Common myeloid progenitor, CD34-positive (primary cell): Measurements from ENCODE around the gene TRIM7.

Experiments used
- CTCF ChIA-PET: fragments of 350-600 bp; sonication (Branson Sonifier 250); formaldehyde crosslinking; loops from one replicate; lab custom pipeline; 2021; ENCODE audit warnings: antibody characterized with exemption; lab: Charles Lee
- POLR2A ChIA-PET: fragments of 350-600 bp; sonication (Branson Sonifier 250); formaldehyde crosslinking; loops from one replicate; lab custom pipeline; 2021; ENCODE audit warnings: antibody characterized with exemption; lab: Charles Lee
- DNase-seq, 3 donors: peaks; one replicate each; pipeline versions ENCODE4 v3.0.0 to v3.0.0-alpha.2; 2013
- H3K27ac ChIP-seq, 2 experiments: 1 replicate in 1 of 2; 2 replicates in 1 of 2; pipeline ENCODE4 v1.7.0; 2013; ENCODE audit warnings: inconsistent platforms in 2 of 2, low read length in 2 of 2, mild to moderate bottlenecking in 2 of 2, low read depth in 1 of 2, moderate library complexity in 1 of 2; ENCODE audit not compliant: severe bottlenecking in 2 of 2, insufficient read depth in 1 of 2, poor library complexity in 1 of 2
- H3K27me3 ChIP-seq, 5 experiments: replicated peaks in 2 of 5; 1 replicate in 3 of 5; 2 replicates in 2 of 5; pipeline versions ENCODE4 v1.6.1 to v1.7.0; 2013; ENCODE audit warnings: low read length in 4 of 5, mild to moderate bottlenecking in 2 of 5, moderate library complexity in 2 of 5, inconsistent platforms in 1 of 5; ENCODE audit not compliant: insufficient read depth in 5 of 5, control insufficient read depth in 4 of 5
- H3K36me3 ChIP-seq, 4 experiments: 1 replicate in 2 of 4; 2 replicates in 2 of 4; pipeline versions ENCODE4 v1.6.1 to v1.7.0; 2013; ENCODE audit warnings: low read length in 3 of 4, control low read depth in 1 of 4, mild to moderate bottlenecking in 1 of 4; ENCODE audit not compliant: control insufficient read depth in 4 of 4, insufficient read depth in 4 of 4
- H3K4me1 ChIP-seq, 4 experiments: 1 replicate in 3 of 4; 2 replicates in 1 of 4; pipeline versions ENCODE4 v1.6.1 to v1.7.1; 2013; ENCODE audit warnings: low read length in 3 of 4, mild to moderate bottlenecking in 3 of 4, control low read depth in 1 of 4, inconsistent platforms in 1 of 4, moderate library complexity in 1 of 4; ENCODE audit not compliant: control insufficient read depth in 4 of 4, insufficient read depth in 4 of 4; ENCODE audit errors: control extremely low read depth in 1 of 4
- H3K4me3 ChIP-seq, 7 experiments: 1 replicate in 4 of 7; 2 replicates in 3 of 7; pipeline versions ENCODE4 v1.5.1 to v1.7.0; 2013; ENCODE audit warnings: mild to moderate bottlenecking in 7 of 7, low read length in 6 of 7, moderate library complexity in 6 of 7, inconsistent platforms in 2 of 7, low read depth in 2 of 7, control low read depth in 1 of 7; ENCODE audit not compliant: insufficient read depth in 4 of 7, control insufficient read depth in 1 of 7; ENCODE audit errors: extremely low read depth in 1 of 7
- H3K9me3 ChIP-seq, 5 experiments: 1 replicate in 4 of 5; 2 replicates in 1 of 5; pipeline versions ENCODE4 v1.6.1 to v1.7.1; 2013; ENCODE audit warnings: low read length in 4 of 5, mild to moderate bottlenecking in 2 of 5, inconsistent platforms in 1 of 5, low read depth in 1 of 5, moderate library complexity in 1 of 5; ENCODE audit not compliant: control insufficient read depth in 4 of 5, insufficient read depth in 2 of 5; ENCODE audit errors: control extremely low read depth in 1 of 5
- WGBS: methylation state at CpG from one replicate; pipeline ENCODE4 v1.1.5; 2013; ENCODE audit not compliant: insufficient coverage; 5-methylcytosine and 5-hydroxymethylcytosine counted together

Gene TRIM7

GRCh38 chr5:181243018-181243563 lies 38.1 kb upstream of the TRIM7 start:
- Histone ChIP-seq H3K36me3 (peaks cover 16 to 50% (median 33%) of the 10 kb centered on the region in 4 experiments), H3K4me1 (peaks cover 15 to 55% (median 45%) of the 10 kb centered on the region in 4 experiments), H3K9me3 (no peaks in the 10 kb centered on the region), H3K27ac (peak overlapping the region; percentile 92 to 96), H3K4me3 (peak overlapping the region; percentile 58 to 99 (median 98)), H3K27me3 (no peaks in the 10 kb centered on the region)
- POLR2A ChIA-PET = interaction anchor here (0.7 to 3.0 kb wide), 5 partner anchors 12 to 75 kb away, joined by 3 to 27 read pairs (median 3); partner anchors contain the start of genes TRIM41 and TRIM52
- under 1% methylated on average over 19 of the region's 25 CpGs for WGBS
- CTCF ChIA-PET = interaction anchor here (1.3 kb wide), 2 partner anchors 8 to 17 kb away, joined by 3 to 5 read pairs; no protein-coding TSS in a partner anchor
- peak in 1 of 3 donors; percentile 26 for DNase-seq

- H3K9me3 ChIP-seq = no peaks in the 10 kb centered on the region
- peaks cover 20 to 58% (median 43%) of the 10 kb centered on the region in 4 experiments for H3K36me3 ChIP-seq
- 66% methylated on average over 6 of the region's 6 CpGs for WGBS
- CTCF ChIA-PET = interaction anchor here (1.3 to 2.0 kb wide), 2 partner anchors 18 to 53 kb away, joined by 4 to 6 read pairs; no protein-coding TSS in a partner anchor
- peaks cover 15 to 47% (median 37%) of the 10 kb centered on the region in 4 experiments for H3K4me1 ChIP-seq
- H3K4me3 ChIP-seq = peak overlapping the region in 6 of 7 experiments; percentile 93 to 99 (median 98)
- POLR2A ChIA-PET = interaction anchor here (3.0 kb wide), 1 partner anchor 19 kb away, joined by 27 read pairs; the partner anchor contains the start of gene TRIM41
- DNase-seq = no peak
- H3K27me3 ChIP-seq = no peaks in the 10 kb centered on the region
- H3K27ac ChIP-seq = peak overlapping the region; percentile 92 to 96
Measured at GRCh38 chr5:181242031-181242451, 37.0 kb upstream of the TRIM7 start.

GRCh38 chr5:181241393-181241975 lies 36.5 kb upstream of the TRIM7 start:
- Histone ChIP-seq H3K4me3 (peak overlapping the region in 5 of 7 experiments; percentile 7 to 99 (median 97)), H3K27me3 (no peaks in the 10 kb centered on the region), H3K36me3 (peaks cover 24 to 64% (median 46%) of the 10 kb centered on the region in 4 experiments), H3K9me3 (no peaks in the 10 kb centered on the region), H3K4me1 (peaks cover 15 to 41% (median 32%) of the 10 kb centered on the region in 4 experiments), H3K27ac (peak overlapping the region; percentile 92 to 96)
- ChIA-PET POLR2A (interaction anchor here (0.6 to 0.7 kb wide), 2 partner anchors 19 to 1544 kb away, joined by 3 read pairs; no protein-coding TSS in a partner anchor), CTCF (interaction anchor here (0.8 to 2.0 kb wide), 3 partner anchors 10 to 52 kb away, joined by 3 to 6 read pairs (median 4); no protein-coding TSS in a partner anchor)
- WGBS = 77% methylated on average over 3 of the region's 6 CpGs
- peak; percentile 39 to 64 (median 57) for DNase-seq

GRCh38 chr5:181239062-181239663 lies 34.2 kb upstream of the TRIM7 start:
- Histone ChIP-seq H3K27ac (no peak overlapping the region), H3K9me3 (no peaks in the 10 kb centered on the region), H3K4me3 (no peak overlapping the region), H3K27me3 (no peaks in the 10 kb centered on the region), H3K4me1 (peaks cover 9 to 24% (median 17%) of the 10 kb centered on the region in 4 experiments), H3K36me3 (peaks cover 30 to 87% (median 66%) of the 10 kb centered on the region in 4 experiments)
- no peak for DNase-seq
- WGBS = 100% methylated on average over 9 of the region's 9 CpGs
- ChIA-PET CTCF (interaction anchor here (0.6 to 1.5 kb wide), 2 partner anchors 10 to 23 kb away, joined by 3 to 8 read pairs; no protein-coding TSS in a partner anchor), POLR2A (no interaction called here)

- H3K36me3 ChIP-seq = peaks cover 30 to 95% (median 75%) of the 10 kb centered on the region in 4 experiments
- peak overlapping the region in 1 of 2 experiments; percentile 18 for H3K27ac ChIP-seq
- 100% methylated on average over 5 of the region's 5 CpGs for WGBS
Measured at GRCh38 chr5:181237729-181238385, 32.9 kb upstream of the TRIM7 start.

GRCh38 chr5:181236954-181237641 lies 32.1 kb upstream of the TRIM7 start:
- H3K27ac ChIP-seq = peak overlapping the region in 1 of 2 experiments; percentile 18
- peaks cover 6 to 12% (median 8%) of the 10 kb centered on the region in 4 experiments for H3K4me1 ChIP-seq
- no peaks in the 10 kb centered on the region for H3K9me3 ChIP-seq
- ChIA-PET POLR2A (no interaction called here), CTCF (interaction anchor here (0.9 to 1.3 kb wide), 2 partner anchors 9 to 15 kb away, joined by 4 to 6 read pairs; no protein-coding TSS in a partner anchor)
- no peak for DNase-seq
- no peak overlapping the region for H3K4me3 ChIP-seq
- H3K27me3 ChIP-seq = no peaks in the 10 kb centered on the region
- H3K36me3 ChIP-seq = peaks cover 32 to 96% (median 79%) of the 10 kb centered on the region in 4 experiments
- 96% methylated on average over 5 of the region's 10 CpGs for WGBS

More at GRCh38 chr5:181237729-181238385, 32.9 kb upstream of the TRIM7 start:
- H3K27me3 ChIP-seq = no peaks in the 10 kb centered on the region
- DNase-seq = no peak
- ChIA-PET CTCF (no interaction called here), POLR2A (no interaction called here)
- H3K4me3 ChIP-seq = no peak overlapping the region
- no peaks in the 10 kb centered on the region for H3K9me3 ChIP-seq
- H3K4me1 ChIP-seq = peaks cover 9 to 19% (median 16%) of the 10 kb centered on the region in 4 experiments
